Measurements from ENCODE around the gene CACNG8.

CACNG8 gene

GRCh38 chr19:54023191-54023590 is 60.5 kb downstream of the CACNG8 start:
- H3K27me3 ChIP-seq (ENCODE audit: control insufficient read depth, insufficient read depth, low read length), result no peaks in the 10 kb centered on the region
- no peak overlapping the region for H2AFZ ChIP-seq
- H3K4me1 ChIP-seq, result no peaks in the 10 kb centered on the region
- no peak overlapping the region for H3K4me3 ChIP-seq (ENCODE audit: low read depth, low read length)
- no peak overlapping the region for H3K9ac ChIP-seq
- no peaks in the 10 kb centered on the region for H3K9me3 ChIP-seq (ENCODE audit: control insufficient read depth, low read length)
- TF ChIP-seq CTCF (IDR thresholded peaks at IDR 0.05), result no peak
- no peaks in the 10 kb centered on the region for H3K79me2 ChIP-seq
- H3K27ac ChIP-seq, result no peak overlapping the region
- H3K36me3 ChIP-seq (ENCODE audit: control insufficient read depth, insufficient read depth, low read length), result no peaks in the 10 kb centered on the region
- no peak overlapping the region for H3K4me2 ChIP-seq (ENCODE audit: low read length)

- H3K9me3 ChIP-seq (ENCODE audit: control insufficient read depth, low read length), result no peaks in the 10 kb centered on the region
- TF ChIP-seq CTCF (IDR thresholded peaks at IDR 0.05), result no peak
- H3K27ac ChIP-seq, result no peak overlapping the region
- H3K36me3 ChIP-seq (ENCODE audit: control insufficient read depth, insufficient read depth, low read length), result no peaks in the 10 kb centered on the region
- H3K27me3 ChIP-seq (ENCODE audit: control insufficient read depth, insufficient read depth, low read length), result no peaks in the 10 kb centered on the region
- no peak overlapping the region for H3K4me2 ChIP-seq (ENCODE audit: low read length)
- no peaks in the 10 kb centered on the region for H3K4me1 ChIP-seq
- H2AFZ ChIP-seq, result no peak overlapping the region
- H3K79me2 ChIP-seq, result no peaks in the 10 kb centered on the region
- H3K9ac ChIP-seq, result no peak overlapping the region
- H3K4me3 ChIP-seq (ENCODE audit: low read depth, low read length), result no peak overlapping the region
These were observed 61.9 kb downstream of the CACNG8 start for GRCh38 chr19:54024660-54025059.

- Histone ChIP-seq H3K27me3 (ENCODE audit: control insufficient read depth, insufficient read depth, low read length) (no peaks in the 10 kb centered on the region), H3K36me3 (ENCODE audit: control insufficient read depth, insufficient read depth, low read length) (no peaks in the 10 kb centered on the region), H3K4me2 (ENCODE audit: low read length) (no peak overlapping the region), H3K27ac (no peak overlapping the region), H3K4me1 (no peaks in the 10 kb centered on the region), H3K9ac (no peak overlapping the region), H3K4me3 (ENCODE audit: low read depth, low read length) (no peak overlapping the region), H3K9me3 (ENCODE audit: control insufficient read depth, low read length) (no peaks in the 10 kb centered on the region), H3K79me2 (no peaks in the 10 kb centered on the region), H2AFZ (no peak overlapping the region)
- TF ChIP-seq CTCF (IDR thresholded peaks at IDR 0.05), result no peak
These were observed 63.9 kb downstream of the CACNG8 start for GRCh38 chr19:54026656-54027055.

GRCh38 chr19:54029301-54029700 is 66.6 kb downstream of the CACNG8 start:
- Histone ChIP-seq H3K27me3 (ENCODE audit: control insufficient read depth, insufficient read depth, low read length) (no peaks in the 10 kb centered on the region), H3K9me3 (ENCODE audit: control insufficient read depth, low read length) (no peaks in the 10 kb centered on the region)

More at GRCh38 chr19:54029301-54029700, 66.6 kb downstream of the CACNG8 start:
- Histone ChIP-seq H3K9ac (no peak overlapping the region), H3K4me2 (ENCODE audit: low read length) (no peak overlapping the region), H3K27ac (no peak overlapping the region), H3K36me3 (ENCODE audit: control insufficient read depth, insufficient read depth, low read length) (no peaks in the 10 kb centered on the region), H3K4me1 (no peaks in the 10 kb centered on the region), H3K4me3 (ENCODE audit: low read depth, low read length) (no peak overlapping the region), H2AFZ (no peak overlapping the region), H3K79me2 (no peaks in the 10 kb centered on the region)
- no peak for TF ChIP-seq CTCF (IDR thresholded peaks at IDR 0.05)
